KBM-7 (cell line): Measurements from ENCODE around the gene PRKCA.

Source experiments
- DNase-seq: peaks from one replicate; pipeline ENCODE4 v3.0.0-alpha.2; 2015
- in situ Hi-C: fragments of 300-500 bp; cut with MboI; formaldehyde crosslinking; loops from 2 replicates; pipeline ENCODE4 v1.14.3; 2020; ENCODE audit warnings: low sequenced_read_pairs, low pct_unique_long_range_greater_than_20kb, mixed read lengths

The PRKCA gene

GRCh38 chr17:66850692-66851091, 548.3 kb downstream of the PRKCA start:
- in situ Hi-C loops, result no loop called here

GRCh38 chr17:66855204-66855603, 552.8 kb downstream of the PRKCA start:
- in situ Hi-C loops, result no loop called here
- DNase-seq, result no peak

More at GRCh38 chr17:66850692-66851091, 548.3 kb downstream of the PRKCA start:
- DNase-seq, result no peak

- in situ Hi-C loops, result no loop called here
- DNase-seq, result no peak
Observed at GRCh38 chr17:66858226-66859083, 556.0 kb downstream of the PRKCA start.

GRCh38 chr17:66859353-66859752, 556.9 kb downstream of the PRKCA start:
- in situ Hi-C loops, result no loop called here
- no peak for DNase-seq

- in situ Hi-C loops, result no loop called here
- no peak for DNase-seq
Observed at GRCh38 chr17:66860204-66860603, 557.8 kb downstream of the PRKCA start.
